B cell (primary cell): ENCODE results near the gene TRIM65. TPM values are rescaled to one million over a fixed set of nuclear protein-coding genes. Genes with fewer than 3 reads are reported as not detected.

Experiments used
- ATAC-seq: fragments of 200-7000 bp; cut with Tn5 transposase; one replicate; pipeline ENCODE4 v1.10.0; 2021; ENCODE audit warnings: low read depth, mild to moderate bottlenecking, moderate number of reproducible peaks, moderate library complexity
- CTCF ChIA-PET: fragments of 350-600 bp; sonication (Branson Sonifier 250); formaldehyde crosslinking; loops from one replicate; lab custom pipeline; 2021; ENCODE audit warnings: antibody characterized with exemption, inconsistent platforms; lab: Charles Lee
- POLR2A ChIA-PET: fragments of 350-600 bp; sonication (Branson Sonifier 250); formaldehyde crosslinking; loops from one replicate; lab custom pipeline; 2021; ENCODE audit warnings: antibody characterized with exemption; lab: Charles Lee
- DNase-seq: peaks from one replicate; pipeline ENCODE4 v3.0.0; 2013
- H2AFZ ChIP-seq: 2 replicates; pipeline ENCODE4 v1.6.1; 2012; ENCODE audit warnings: mild to moderate bottlenecking, low read depth, low read length; ENCODE audit not compliant: insufficient read depth, poor library complexity, severe bottlenecking
- H3K27ac ChIP-seq, 2 donors: 1 replicate in 1 of 2; 2 replicates in 1 of 2; pipeline ENCODE4 v1.5.1; 2012 to 2013; ENCODE audit warnings: low read length in 2 of 2, mild to moderate bottlenecking in 2 of 2, moderate library complexity in 1 of 2
- H3K27me3 ChIP-seq, 4 experiments: fragments of 200-600 bp in 1 of 4; sonication (generic) in 1 of 4; replicated peaks in 1 of 4; 1 replicate in 2 of 4; 2 replicates in 2 of 4; pipeline versions ENCODE4 v1.6.1 to v1.7.0; 2013 to 2016; ENCODE audit warnings: low read length in 3 of 4, mild to moderate bottlenecking in 2 of 4, mixed read lengths in 1 of 4, moderate library complexity in 1 of 4; ENCODE audit not compliant: insufficient read depth in 4 of 4, control insufficient read depth in 3 of 4; ENCODE audit errors: control extremely low read depth in 1 of 4
- H3K36me3 ChIP-seq, 2 experiments: replicated peaks in 1 of 2; 1 replicate in 1 of 2; 2 replicates in 1 of 2; pipeline versions ENCODE4 v1.6.1 to v1.7.1; 2013; ENCODE audit warnings: low read length in 1 of 2; ENCODE audit not compliant: insufficient read depth in 2 of 2, control insufficient read depth in 1 of 2; ENCODE audit errors: control extremely low read depth in 1 of 2, extremely low read depth in 1 of 2
- H3K4me1 ChIP-seq, 2 donors: fragments of 200-600 bp in 1 of 2; sonication (generic) in 1 of 2; 1 replicate in 1 of 2; 2 replicates in 1 of 2; pipeline versions ENCODE4 v1.5.1 to v1.6.1; 2013 to 2017; ENCODE audit warnings: low read length in 2 of 2; ENCODE audit not compliant: control insufficient read depth in 2 of 2, insufficient read depth in 2 of 2
- H3K4me2 ChIP-seq: replicated peaks from 2 replicates; pipeline ENCODE3; 2012; ENCODE audit warnings: mild to moderate bottlenecking, low read depth, low read length; ENCODE audit not compliant: poor library complexity, severe bottlenecking
- H3K4me3 ChIP-seq, 5 experiments: fragments of 200-600 bp in 1 of 5; sonication (generic) in 1 of 5; 1 replicate in 3 of 5; 2 replicates in 2 of 5; pipeline versions ENCODE4 v1.5.1 to v1.7.0; 2011 to 2016; ENCODE audit warnings: low read length in 4 of 5, mild to moderate bottlenecking in 4 of 5, low read depth in 2 of 5, control low read depth in 1 of 5, moderate library complexity in 1 of 5; ENCODE audit not compliant: insufficient read depth in 1 of 5; ENCODE audit errors: control extremely low read depth in 1 of 5, extremely low read depth in 1 of 5
- H3K79me2 ChIP-seq: fragments of 200-600 bp; sonication (generic); one replicate; pipeline ENCODE4 v1.6.0; 2016; ENCODE audit warnings: low read length; ENCODE audit not compliant: control insufficient read depth, insufficient read depth
- H3K9ac ChIP-seq: fragments of 200-600 bp; sonication (generic); 2 replicates; pipeline ENCODE4 v1.6.1; 2017; ENCODE audit warnings: mild to moderate bottlenecking, low read length, moderate library complexity
- H3K9me3 ChIP-seq, 3 donors: one replicate each; pipeline versions ENCODE4 v1.6.1 to v1.7.1; 2013; ENCODE audit warnings: low read length in 2 of 3; ENCODE audit not compliant: control insufficient read depth in 2 of 3, insufficient read depth in 1 of 3; ENCODE audit errors: control extremely low read depth in 1 of 3
- H4K20me1 ChIP-seq: 2 replicates; pipeline ENCODE4 v1.6.0; 2012; ENCODE audit warnings: mild to moderate bottlenecking, low read length; ENCODE audit not compliant: insufficient read depth, control insufficient read depth, poor library complexity, severe bottlenecking
- H3K27ac Mint-ChIP-seq: one replicate; pipeline ENCODE4 v1.8.0; 2021; ENCODE audit warnings: mixed read lengths
- H3K27me3 Mint-ChIP-seq: one replicate; pipeline ENCODE4 v1.8.0; 2021; ENCODE audit warnings: mixed read lengths
- H3K4me1 Mint-ChIP-seq: one replicate; pipeline ENCODE4 v1.8.0; 2021; ENCODE audit warnings: mixed read lengths
- H3K4me3 Mint-ChIP-seq: one replicate; pipeline ENCODE4 v1.8.0; 2021; ENCODE audit warnings: mixed read lengths
- H3K9me3 Mint-ChIP-seq: one replicate; pipeline ENCODE4 v1.8.0; 2022; ENCODE audit warnings: mixed read lengths; ENCODE audit not compliant: insufficient read depth
- EZH2 ChIP-seq: IDR thresholded peaks from 2 replicates; pipeline ENCODE4 v1.6.1; 2012; ENCODE audit warnings: borderline replicate concordance, low read depth, mild to moderate bottlenecking, moderate library complexity, low read length; ENCODE audit not compliant: insufficient read depth, poor library complexity, severe bottlenecking
- WGBS: methylation state at CpG from one replicate; pipeline ENCODE4 v1.1.5; 2013; ENCODE audit warnings: missing lambda C conversion rate; ENCODE audit not compliant: insufficient coverage; 5-methylcytosine and 5-hydroxymethylcytosine counted together
- intact Hi-C: fragments of 100-400 bp; cut with micrococcal nuclease; formaldehyde crosslinking; loops from one replicate; pipeline ENCODE4 v1.10.0; 2022
- polyA plus RNA-seq: library from polyadenylated mRNA; depleted of rRNA; stranded (reverse); fragments of >200 nt; gene quantifications from 2 replicates; pipeline ENCODE4 v1.2.3, GENCODE V29; 2012
- total RNA-seq, 2 donors: library from RNA; stranded (reverse); fragments of 120-200 nt in 1 of 2; gene quantifications; 1 replicate in 1 of 2; 2 replicates in 1 of 2; pipeline versions ENCODE4 v1.2.3 to v1.2.4, GENCODE V29; 2013 to 2022
- TF ChIP-seq, protein P1 (sequence below): fragments of 200-600 bp; IDR thresholded peaks from one replicate; pipeline ENCODE4 v1.8.0; 2022; ENCODE audit warnings: antibody characterized with exemption, mild to moderate bottlenecking

The TRIM65 gene
- total and polyA plus RNA-seq, 2 donors (not counting 1 experiment from before 2014, with no cell fraction given), result 16.8 to 40.7 TPM

DNA sequence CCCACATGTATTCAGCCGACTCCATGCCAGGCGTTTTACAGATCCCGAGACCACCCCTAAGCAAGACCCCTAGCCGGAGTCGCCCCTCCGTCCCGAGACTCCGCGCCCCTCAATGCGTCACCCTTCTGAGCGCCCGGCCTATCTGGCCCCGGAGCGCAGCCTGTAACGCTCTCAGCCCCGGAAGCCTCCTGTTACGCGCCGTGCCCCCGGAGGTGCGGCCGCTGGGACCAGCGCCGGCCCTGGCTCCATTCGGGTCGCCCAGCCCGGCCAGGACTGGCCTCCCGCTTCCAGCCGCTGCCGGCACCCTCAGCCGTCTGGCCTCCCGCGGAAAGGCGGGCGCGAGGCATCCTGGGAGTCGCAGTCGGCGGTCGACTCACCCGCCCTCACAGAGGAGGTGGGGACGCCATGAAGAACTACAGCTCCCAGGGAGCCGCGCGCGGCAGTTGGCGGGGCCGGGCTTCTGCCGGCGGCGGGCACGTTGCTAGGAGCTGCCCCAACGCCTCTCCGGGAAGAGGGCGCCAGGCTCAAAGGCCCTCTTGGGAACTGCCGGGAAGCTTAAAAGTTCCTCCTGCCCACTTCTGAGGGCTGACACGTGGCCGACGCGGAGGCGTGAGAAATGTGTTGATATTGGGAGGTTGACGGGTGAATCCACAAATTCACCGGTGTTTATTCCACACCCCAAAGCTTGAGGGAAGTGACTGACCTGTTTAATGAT is 44.1 kb upstream of the TRIM65 start, which contains the start of gene FBF1:
FBF1 (minus strand) TSS at position 316 of the 715 bp plus-strand sequence. CDS start 2,893 bp downstream, outside the sequence.
- CTCF ChIA-PET, result interaction anchor here (0.7 to 1.4 kb wide), 6 partner anchors 35 to 255 kb away, joined by 3 to 6 read pairs (median 4); partner anchors contain the start of gene CDK3
- no peaks in the 10 kb centered on the region for H3K27me3 Mint-ChIP-seq
- TF ChIP-seq, protein P1, sequence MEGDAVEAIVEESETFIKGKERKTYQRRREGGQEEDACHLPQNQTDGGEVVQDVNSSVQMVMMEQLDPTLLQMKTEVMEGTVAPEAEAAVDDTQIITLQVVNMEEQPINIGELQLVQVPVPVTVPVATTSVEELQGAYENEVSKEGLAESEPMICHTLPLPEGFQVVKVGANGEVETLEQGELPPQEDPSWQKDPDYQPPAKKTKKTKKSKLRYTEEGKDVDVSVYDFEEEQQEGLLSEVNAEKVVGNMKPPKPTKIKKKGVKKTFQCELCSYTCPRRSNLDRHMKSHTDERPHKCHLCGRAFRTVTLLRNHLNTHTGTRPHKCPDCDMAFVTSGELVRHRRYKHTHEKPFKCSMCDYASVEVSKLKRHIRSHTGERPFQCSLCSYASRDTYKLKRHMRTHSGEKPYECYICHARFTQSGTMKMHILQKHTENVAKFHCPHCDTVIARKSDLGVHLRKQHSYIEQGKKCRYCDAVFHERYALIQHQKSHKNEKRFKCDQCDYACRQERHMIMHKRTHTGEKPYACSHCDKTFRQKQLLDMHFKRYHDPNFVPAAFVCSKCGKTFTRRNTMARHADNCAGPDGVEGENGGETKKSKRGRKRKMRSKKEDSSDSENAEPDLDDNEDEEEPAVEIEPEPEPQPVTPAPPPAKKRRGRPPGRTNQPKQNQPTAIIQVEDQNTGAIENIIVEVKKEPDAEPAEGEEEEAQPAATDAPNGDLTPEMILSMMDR, result no peak
- no peak for TF ChIP-seq EZH2
- Histone ChIP-seq H3K27ac (peak within 1 kb of the TSS; percentile 47 to 82), H3K36me3 (no peaks in the 10 kb centered on the region), H3K79me2 (peaks cover 3% of the 10 kb centered on the region), H3K4me3 (peak within 1 kb of the TSS; percentile 6 to 97 (median 81)), H2AFZ (peak within 1 kb of the TSS; percentile 99), H3K4me1 (peaks cover 0 to 14% of the 10 kb centered on the region in 2 donors), H3K9me3 (no peaks in the 10 kb centered on the region), H4K20me1 (no peaks in the 10 kb centered on the region), H3K9ac (peak within 1 kb of the TSS; percentile 91), H3K4me2 (peak within 1 kb of the TSS; percentile 95), H3K27me3 (no peaks in the 10 kb centered on the region)
- H3K9me3 Mint-ChIP-seq, result no peaks in the 10 kb centered on the region
- WGBS, result under 1% methylated on average over 55 of the region's 63 CpGs
- peak within 1 kb of the TSS; percentile 89 for H3K27ac Mint-ChIP-seq
- POLR2A ChIA-PET, result interaction anchor here (0.7 to 1.3 kb wide), 4 partner anchors 38 to 186 kb away, joined by 3 to 4 read pairs (median 3); partner anchors contain the start of genes ACOX1, TEN1 and WBP2
- peaks cover 12% of the 10 kb centered on the region for H3K4me1 Mint-ChIP-seq
- DNase-seq (peak; percentile 89), ATAC-seq (peak; percentile 99)
- intact Hi-C loops, result loop anchor here (1.0 to 2.0 kb wide), 5 partner anchors 36 to 157 kb away; partner anchors contain the start of genes ACOX1, TEN1, UNK and WBP2
- peak within 1 kb of the TSS; percentile 92 for H3K4me3 Mint-ChIP-seq

DNA sequence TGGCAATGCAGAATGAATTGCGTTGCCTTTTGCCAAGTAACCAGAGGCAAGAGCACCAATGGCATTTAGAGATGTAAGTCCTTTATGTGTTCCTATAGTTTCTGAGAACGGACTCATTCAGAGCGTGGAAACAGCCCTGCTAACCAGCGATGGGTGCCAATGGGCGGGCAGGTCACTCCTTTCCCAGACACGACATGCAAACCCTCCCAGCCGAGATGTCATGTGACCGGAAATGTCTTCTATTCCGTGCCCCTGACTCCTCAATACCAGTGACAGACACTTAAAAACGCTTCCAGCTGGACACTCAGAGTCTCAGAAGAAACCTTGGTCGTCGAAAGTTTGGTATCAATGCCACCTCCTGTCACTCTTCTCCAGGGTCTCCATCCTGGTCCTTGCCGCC is 40.9 kb upstream of the TRIM65 start:
- DNase-seq, result no peak
- ATAC-seq, result no peak
- peaks cover 0 to 14% of the 10 kb centered on the region in 2 donors for H3K4me1 ChIP-seq
- 96% methylated on average over 9 of the region's 13 CpGs for WGBS
- no peak overlapping the region for H3K4me3 Mint-ChIP-seq
- no peak overlapping the region for H3K9ac ChIP-seq
- no peaks in the 10 kb centered on the region for H3K9me3 Mint-ChIP-seq
- H3K4me3 ChIP-seq, result no peak overlapping the region
- ChIA-PET POLR2A (no interaction called here), CTCF (interaction anchor here (0.7 kb wide), 1 partner anchor 46 kb away, joined by 6 read pairs; no protein-coding TSS in a partner anchor)
- H4K20me1 ChIP-seq, result no peaks in the 10 kb centered on the region
- no peaks in the 10 kb centered on the region for H3K27me3 Mint-ChIP-seq
- intact Hi-C loops, result no loop called here
- peaks cover 12% of the 10 kb centered on the region for H3K4me1 Mint-ChIP-seq
- no peaks in the 10 kb centered on the region for H3K27me3 ChIP-seq
- peaks cover 3% of the 10 kb centered on the region for H3K79me2 ChIP-seq
- no peak for TF ChIP-seq EZH2
- TF ChIP-seq, protein P1, result no peak
- H3K27ac ChIP-seq, result no peak overlapping the region
- H2AFZ ChIP-seq, result no peak overlapping the region
- no peak overlapping the region for H3K4me2 ChIP-seq
- no peaks in the 10 kb centered on the region for H3K36me3 ChIP-seq
- no peak overlapping the region for H3K27ac Mint-ChIP-seq
- no peaks in the 10 kb centered on the region for H3K9me3 ChIP-seq
